GM23338 (cell line): ENCODE measurements around the gene SPEM2.

Source experiments
- CREB1 ChIP-seq: fragments of 250-450 bp; sonication (Bioruptor Pico); IDR thresholded peaks from 2 replicates; pipeline ENCODE4 v1.5.0; 2020; ENCODE audit warnings: low read depth, mild to moderate bottlenecking, moderate library complexity
- CTCF ChIP-seq, 2 experiments: fragments of 200-600 bp in 1 of 2; sonication (generic) in 1 of 2; conservative IDR thresholded peaks; 2 replicates each; pipeline versions ENCODE4 v1.5.1 to v1.6.1; 2016 to 2017; ENCODE audit warnings: antibody characterized with exemption in 2 of 2, low read depth in 2 of 2, mild to moderate bottlenecking in 2 of 2, moderate library complexity in 1 of 2

GRCh38 chr17:7382901-7383300 is 42.5 kb upstream of the SPEM2 start:
- no peak for TF ChIP-seq CTCF (conservative IDR thresholded peaks at IDR 0.05; ENCODE audit: low read depth in 2 of 2)
- TF ChIP-seq CREB1, result no peak
